Liver (tissue), 9 donors: ENCODE data around the gene ISM1. TPM values are rescaled to one million over a fixed set of nuclear protein-coding genes. Genes with fewer than 3 reads are reported as not detected.

Source experiments
- DNase-seq: peaks from one replicate; pipeline ENCODE4 v3.0.0-alpha.2; 2017; ENCODE audit warnings: low spot score
- H3K27ac ChIP-seq, 2 donors: one replicate each; pipeline ENCODE4 v1.7.0; 2013; ENCODE audit warnings: inconsistent platforms in 2 of 2, low read length in 2 of 2, control low read depth in 1 of 2, low read depth in 1 of 2, mild to moderate bottlenecking in 1 of 2
- H3K27me3 ChIP-seq, 4 donors: one replicate each; pipeline versions ENCODE4 v1.6.1 to v1.7.0; 2013; ENCODE audit warnings: low read length in 3 of 4, inconsistent platforms in 1 of 4, mild to moderate bottlenecking in 1 of 4, moderate library complexity in 1 of 4; ENCODE audit not compliant: control insufficient read depth in 4 of 4, insufficient read depth in 4 of 4
- H3K36me3 ChIP-seq, 4 donors: one replicate each; pipeline versions ENCODE4 v1.6.1 to v1.7.0; 2013; ENCODE audit warnings: low read length in 3 of 4, mild to moderate bottlenecking in 3 of 4, low read depth in 1 of 4, moderate library complexity in 1 of 4; ENCODE audit not compliant: control insufficient read depth in 4 of 4, insufficient read depth in 3 of 4
- H3K4me1 ChIP-seq, 4 donors: one replicate each; pipeline versions ENCODE4 v1.6.1 to v1.7.0; 2013; ENCODE audit warnings: low read length in 3 of 4, mild to moderate bottlenecking in 3 of 4, moderate library complexity in 1 of 4; ENCODE audit not compliant: control insufficient read depth in 4 of 4, insufficient read depth in 4 of 4
- H3K4me3 ChIP-seq, 3 donors: one replicate each; pipeline versions ENCODE4 v1.6.1 to v1.7.0; 2013; ENCODE audit warnings: low read length in 3 of 3, control low read depth in 1 of 3, low read depth in 1 of 3, mild to moderate bottlenecking in 1 of 3
- H3K9ac ChIP-seq, 2 donors: one replicate each; pipeline ENCODE4 v1.7.0; 2013; ENCODE audit warnings: low read length in 2 of 2, mild to moderate bottlenecking in 2 of 2, moderate library complexity in 2 of 2, control low read depth in 1 of 2, low read depth in 1 of 2
- H3K9me3 ChIP-seq, 4 donors: one replicate each; pipeline versions ENCODE4 v1.6.1 to v1.7.0; 2013; ENCODE audit warnings: low read length in 3 of 4; ENCODE audit not compliant: control insufficient read depth in 4 of 4
- EGR1 ChIP-seq, 2 donors: IDR thresholded peaks; 2 replicates each; pipeline ENCODE4 v1.6.1; 2016 to 2018; ENCODE audit warnings: antibody characterized with exemption in 2 of 2, low read depth in 2 of 2
- FOXA1 ChIP-seq: IDR thresholded peaks from 2 replicates; pipeline ENCODE4 v1.6.1; 2016; ENCODE audit warnings: antibody characterized with exemption
- FOXA2 ChIP-seq: IDR thresholded peaks from 2 replicates; pipeline ENCODE4 v1.6.1; 2016; ENCODE audit warnings: antibody characterized with exemption
- GABPA ChIP-seq, 2 donors: IDR thresholded peaks in 1 of 2; conservative IDR thresholded peaks in 1 of 2; 2 replicates each; pipeline ENCODE4 v1.6.1; 2016; ENCODE audit warnings: antibody characterized with exemption in 2 of 2, mild to moderate bottlenecking in 1 of 2, moderate library complexity in 1 of 2
- HNF4A ChIP-seq, 2 donors: conservative IDR thresholded peaks; 2 replicates each; pipeline ENCODE4 v1.6.1; 2016; ENCODE audit warnings: antibody characterized with exemption in 2 of 2, mild to moderate bottlenecking in 2 of 2
- HNF4G ChIP-seq: IDR thresholded peaks from 2 replicates; pipeline ENCODE4 v1.6.1; 2016; ENCODE audit warnings: antibody characterized with exemption
- JUND ChIP-seq, 2 donors: IDR thresholded peaks; 2 replicates each; pipeline ENCODE4 v1.6.1; 2016; ENCODE audit warnings: antibody characterized with exemption in 2 of 2
- NR2F2 ChIP-seq: IDR thresholded peaks from 2 replicates; pipeline ENCODE4 v1.6.1; 2016; ENCODE audit warnings: antibody characterized with exemption
- RAD21 ChIP-seq, 2 donors: IDR thresholded peaks; 2 replicates each; pipeline ENCODE4 v1.6.1; 2016; ENCODE audit warnings: antibody characterized with exemption in 2 of 2, mild to moderate bottlenecking in 2 of 2
- RXRA ChIP-seq, 2 donors: IDR thresholded peaks; 2 replicates each; pipeline ENCODE4 v1.6.1; 2017 to 2018; ENCODE audit warnings: antibody characterized with exemption in 2 of 2, mild to moderate bottlenecking in 1 of 2
- TAF1 ChIP-seq: conservative IDR thresholded peaks from 2 replicates; pipeline ENCODE4 v1.6.1; 2016; ENCODE audit warnings: antibody characterized with exemption, mild to moderate bottlenecking
- YY1 ChIP-seq: IDR thresholded peaks from 2 replicates; pipeline ENCODE4 v1.6.1; 2016; ENCODE audit warnings: antibody characterized with exemption, mild to moderate bottlenecking
- polyA plus RNA-seq, 2 donors: library from polyadenylated mRNA; stranded (reverse) in 1 of 2; unstranded in 1 of 2; fragments of 200-250 nt in 1 of 2; fragments of >200 nt in 1 of 2; fragmentation: Nextera tagmentation in 1 of 2; extraction: Ambion mirVana in 1 of 2; gene quantifications; one replicate each; pipeline versions ENCODE4 v1.2.1 to v1.2.3, GENCODE V29; 2013 to 2015
- total RNA-seq, 2 donors: library from RNA; depleted of rRNA; stranded (reverse); fragments of >200 nt; gene quantifications; one replicate each; pipeline ENCODE4 v1.2.3, GENCODE V29; 2014
- TF ChIP-seq, protein P1 (sequence below): IDR thresholded peaks from 2 replicates; pipeline ENCODE4 v1.6.1; 2016; ENCODE audit warnings: antibody characterized with exemption
- TF ChIP-seq, protein P2 (sequence below): IDR thresholded peaks from 2 replicates; pipeline ENCODE4 v1.6.1; 2016; ENCODE audit warnings: antibody characterized with exemption
- TF ChIP-seq, protein P3 (sequence below): fragments of 150-350 bp; IDR thresholded peaks from 2 replicates; pipeline ENCODE4 v1.5.1; 2017; ENCODE audit warnings: improper control_type of control experiment, low read depth, low read length; ENCODE audit not compliant: missing input control
- TF ChIP-seq, protein P4 (sequence below): IDR thresholded peaks from 2 replicates; pipeline ENCODE4 v1.6.1; 2016; ENCODE audit warnings: antibody characterized with exemption, mild to moderate bottlenecking
- donor health status: healthy.
- donor health status: healthy.
- donor health status: healthy.
- donor health status: healthy.
- donor health status: healthy.

ISM1 gene
- total and polyA plus RNA-seq, 4 donors = 0.82 to 6.4 (median 1.2) TPM; not detected in 1

DNA sequence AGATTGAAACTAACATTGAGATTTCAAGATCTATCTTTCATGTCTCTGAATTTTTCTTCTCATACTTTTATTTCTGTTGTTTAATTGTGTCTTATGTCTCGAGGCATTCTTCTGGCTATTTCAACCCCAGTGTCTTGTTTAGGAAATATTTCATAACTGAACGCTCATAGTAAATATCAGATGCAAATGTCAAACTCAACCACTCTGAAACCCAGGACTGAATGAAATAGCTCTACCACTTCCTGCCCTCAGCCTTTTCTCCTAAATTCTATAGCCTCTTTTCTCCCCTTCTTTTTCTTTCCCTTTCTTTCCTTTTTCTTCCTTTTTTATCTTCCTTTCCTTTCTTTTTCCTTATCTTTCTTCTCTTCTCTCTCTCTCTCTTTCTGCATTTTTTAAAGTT lies 7.7 kb downstream of the ISM1 start (continued):
- TF ChIP-seq, protein P1, sequence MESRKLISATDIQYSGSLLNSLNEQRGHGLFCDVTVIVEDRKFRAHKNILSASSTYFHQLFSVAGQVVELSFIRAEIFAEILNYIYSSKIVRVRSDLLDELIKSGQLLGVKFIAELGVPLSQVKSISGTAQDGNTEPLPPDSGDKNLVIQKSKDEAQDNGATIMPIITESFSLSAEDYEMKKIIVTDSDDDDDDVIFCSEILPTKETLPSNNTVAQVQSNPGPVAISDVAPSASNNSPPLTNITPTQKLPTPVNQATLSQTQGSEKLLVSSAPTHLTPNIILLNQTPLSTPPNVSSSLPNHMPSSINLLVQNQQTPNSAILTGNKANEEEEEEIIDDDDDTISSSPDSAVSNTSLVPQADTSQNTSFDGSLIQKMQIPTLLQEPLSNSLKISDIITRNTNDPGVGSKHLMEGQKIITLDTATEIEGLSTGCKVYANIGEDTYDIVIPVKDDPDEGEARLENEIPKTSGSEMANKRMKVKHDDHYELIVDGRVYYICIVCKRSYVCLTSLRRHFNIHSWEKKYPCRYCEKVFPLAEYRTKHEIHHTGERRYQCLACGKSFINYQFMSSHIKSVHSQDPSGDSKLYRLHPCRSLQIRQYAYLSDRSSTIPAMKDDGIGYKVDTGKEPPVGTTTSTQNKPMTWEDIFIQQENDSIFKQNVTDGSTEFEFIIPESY = no peak
- TF ChIP-seq TAF1 (no peak), NR2F2 (no peak), HNF4A (conservative IDR thresholded peaks at IDR 0.05) (no peak), FOXA2 (no peak), FOXA1 (no peak)
- TF ChIP-seq, protein P2, sequence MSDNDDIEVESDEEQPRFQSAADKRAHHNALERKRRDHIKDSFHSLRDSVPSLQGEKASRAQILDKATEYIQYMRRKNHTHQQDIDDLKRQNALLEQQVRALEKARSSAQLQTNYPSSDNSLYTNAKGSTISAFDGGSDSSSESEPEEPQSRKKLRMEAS = no peak

DNA sequence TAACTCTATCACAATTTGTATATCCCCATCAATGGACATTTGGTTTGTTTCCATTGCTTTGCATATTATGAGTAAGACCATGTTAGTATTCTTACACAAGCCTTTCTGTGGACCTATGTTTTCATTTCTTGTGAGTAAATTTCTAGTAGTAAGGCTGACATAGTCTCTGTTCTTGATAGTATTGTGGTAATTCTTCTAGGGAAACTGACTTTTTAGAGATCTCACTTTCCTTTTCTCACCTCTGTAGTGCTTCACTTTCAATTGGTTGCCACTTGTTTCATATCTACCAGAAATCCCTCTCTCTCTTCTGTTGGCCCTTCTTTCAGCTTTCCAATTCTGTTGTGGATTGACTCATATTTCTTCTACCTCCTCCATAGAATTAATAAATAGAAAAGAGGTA lies 8.5 kb downstream of the ISM1 start:
- H3K27me3 ChIP-seq = no peaks in the 10 kb centered on the region
- no peaks in the 10 kb centered on the region for H3K36me3 ChIP-seq
- TF ChIP-seq NR2F2 (no peak), FOXA2 (no peak), RAD21 (IDR thresholded peaks at IDR 0.05) (no peak), EGR1 (IDR thresholded peaks at IDR 0.05; ENCODE audit: low read depth in 2 of 2) (no peak), RXRA (IDR thresholded peaks at IDR 0.05) (no peak), HNF4A (conservative IDR thresholded peaks at IDR 0.05) (no peak), TAF1 (no peak), FOXA1 (no peak), YY1 (no peak), GABPA (IDR thresholded peaks at IDR 0.05 in 1 of 2, conservative IDR thresholded peaks at IDR 0.05 in 1 of 2) (no peak), JUND (IDR thresholded peaks at IDR 0.05) (no peak), HNF4G (no peak)
- TF ChIP-seq, protein P1 = no peak
- TF ChIP-seq, protein P3, sequence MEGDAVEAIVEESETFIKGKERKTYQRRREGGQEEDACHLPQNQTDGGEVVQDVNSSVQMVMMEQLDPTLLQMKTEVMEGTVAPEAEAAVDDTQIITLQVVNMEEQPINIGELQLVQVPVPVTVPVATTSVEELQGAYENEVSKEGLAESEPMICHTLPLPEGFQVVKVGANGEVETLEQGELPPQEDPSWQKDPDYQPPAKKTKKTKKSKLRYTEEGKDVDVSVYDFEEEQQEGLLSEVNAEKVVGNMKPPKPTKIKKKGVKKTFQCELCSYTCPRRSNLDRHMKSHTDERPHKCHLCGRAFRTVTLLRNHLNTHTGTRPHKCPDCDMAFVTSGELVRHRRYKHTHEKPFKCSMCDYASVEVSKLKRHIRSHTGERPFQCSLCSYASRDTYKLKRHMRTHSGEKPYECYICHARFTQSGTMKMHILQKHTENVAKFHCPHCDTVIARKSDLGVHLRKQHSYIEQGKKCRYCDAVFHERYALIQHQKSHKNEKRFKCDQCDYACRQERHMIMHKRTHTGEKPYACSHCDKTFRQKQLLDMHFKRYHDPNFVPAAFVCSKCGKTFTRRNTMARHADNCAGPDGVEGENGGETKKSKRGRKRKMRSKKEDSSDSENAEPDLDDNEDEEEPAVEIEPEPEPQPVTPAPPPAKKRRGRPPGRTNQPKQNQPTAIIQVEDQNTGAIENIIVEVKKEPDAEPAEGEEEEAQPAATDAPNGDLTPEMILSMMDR = no peak
- TF ChIP-seq, protein P4, sequence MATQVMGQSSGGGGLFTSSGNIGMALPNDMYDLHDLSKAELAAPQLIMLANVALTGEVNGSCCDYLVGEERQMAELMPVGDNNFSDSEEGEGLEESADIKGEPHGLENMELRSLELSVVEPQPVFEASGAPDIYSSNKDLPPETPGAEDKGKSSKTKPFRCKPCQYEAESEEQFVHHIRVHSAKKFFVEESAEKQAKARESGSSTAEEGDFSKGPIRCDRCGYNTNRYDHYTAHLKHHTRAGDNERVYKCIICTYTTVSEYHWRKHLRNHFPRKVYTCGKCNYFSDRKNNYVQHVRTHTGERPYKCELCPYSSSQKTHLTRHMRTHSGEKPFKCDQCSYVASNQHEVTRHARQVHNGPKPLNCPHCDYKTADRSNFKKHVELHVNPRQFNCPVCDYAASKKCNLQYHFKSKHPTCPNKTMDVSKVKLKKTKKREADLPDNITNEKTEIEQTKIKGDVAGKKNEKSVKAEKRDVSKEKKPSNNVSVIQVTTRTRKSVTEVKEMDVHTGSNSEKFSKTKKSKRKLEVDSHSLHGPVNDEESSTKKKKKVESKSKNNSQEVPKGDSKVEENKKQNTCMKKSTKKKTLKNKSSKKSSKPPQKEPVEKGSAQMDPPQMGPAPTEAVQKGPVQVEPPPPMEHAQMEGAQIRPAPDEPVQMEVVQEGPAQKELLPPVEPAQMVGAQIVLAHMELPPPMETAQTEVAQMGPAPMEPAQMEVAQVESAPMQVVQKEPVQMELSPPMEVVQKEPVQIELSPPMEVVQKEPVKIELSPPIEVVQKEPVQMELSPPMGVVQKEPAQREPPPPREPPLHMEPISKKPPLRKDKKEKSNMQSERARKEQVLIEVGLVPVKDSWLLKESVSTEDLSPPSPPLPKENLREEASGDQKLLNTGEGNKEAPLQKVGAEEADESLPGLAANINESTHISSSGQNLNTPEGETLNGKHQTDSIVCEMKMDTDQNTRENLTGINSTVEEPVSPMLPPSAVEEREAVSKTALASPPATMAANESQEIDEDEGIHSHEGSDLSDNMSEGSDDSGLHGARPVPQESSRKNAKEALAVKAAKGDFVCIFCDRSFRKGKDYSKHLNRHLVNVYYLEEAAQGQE = no peak
- TF ChIP-seq, protein P2 = no peak
- H3K9ac ChIP-seq = no peak overlapping the region
- no peaks in the 10 kb centered on the region for H3K9me3 ChIP-seq
- no peak for DNase-seq
- no peak overlapping the region for H3K27ac ChIP-seq
- H3K4me1 ChIP-seq = no peaks in the 10 kb centered on the region
- no peak overlapping the region for H3K4me3 ChIP-seq
